ENCODE data around the gene ZNF548.
"Not testable (repeated sequence)": the region's sequence is repeated elsewhere in the genome, so short reads cannot be mapped to it uniquely, and the experiment has no call there.

The ZNF548 gene

GRCh38 chr19:57389730-57390598 is at the start of gene ZNF548:
Gene ZNF548, plus strand, starts transcription at chr19:57389854. Its CDS starts 246 bp downstream, at chr19:57390100.
- peak; percentile 98 for DNase-seq

- DNase-seq: no peak
Measured at GRCh38 chr19:57342582-57342981, 47.1 kb upstream of the ZNF548 start.

- no peak for DNase-seq
Measured at GRCh38 chr19:57348136-57348535, 41.5 kb upstream of the ZNF548 start.

GRCh38 chr19:57350877-57351805 is 38.5 kb upstream of the ZNF548 start, which contains the start of gene ZNF304:
Gene ZNF304, plus strand, starts transcription at chr19:57351271. Its CDS starts 394 bp downstream, at chr19:57351665.
- peak; percentile 86 for DNase-seq

GRCh38 chr19:57351867-57352266 is 37.8 kb upstream of the ZNF548 start:
- no peak for DNase-seq

- DNase-seq: no peak
Measured at GRCh38 chr19:57355916-57356315, 33.7 kb upstream of the ZNF548 start.

- DNase-seq: no peak
Measured at GRCh38 chr19:57357406-57357805, 32.2 kb upstream of the ZNF548 start.

- DNase-seq: no peak
Measured at GRCh38 chr19:57359300-57359699, 30.4 kb upstream of the ZNF548 start.

GRCh38 chr19:57362419-57362818 is 27.2 kb upstream of the ZNF548 start:
- no peak for DNase-seq

- DNase-seq: peak; percentile 97
Measured at GRCh38 chr19:57362997-57363687, 26.5 kb upstream of the ZNF548 start, which contains the start of the genes TRAPPC2B and ZNF547. Gene TRAPPC2B, plus strand, starts transcription at chr19:57363551. Its CDS starts 1,283 bp downstream, at chr19:57364834. Gene ZNF547, plus strand, starts transcription at chr19:57363551. Its CDS starts 5,005 bp downstream, at chr19:57368556.

- DNase-seq: no peak
Measured at GRCh38 chr19:57363688-57364181, 25.9 kb upstream of the ZNF548 start.

GRCh38 chr19:57366776-57367175 is 22.9 kb upstream of the ZNF548 start:
- DNase-seq: no peak

- no peak for DNase-seq
Measured at GRCh38 chr19:57374179-57374578, 15.5 kb upstream of the ZNF548 start.

- DNase-seq: not testable (repeated sequence)
Measured at GRCh38 chr19:57374647-57375046, 15.0 kb upstream of the ZNF548 start.

- DNase-seq: no peak
Measured at GRCh38 chr19:57376151-57376550, 13.5 kb upstream of the ZNF548 start.

- DNase-seq: no peak
Measured at GRCh38 chr19:57377498-57378146, 12.0 kb upstream of the ZNF548 start.

- no peak for DNase-seq
Measured at GRCh38 chr19:57380923-57381322, 8.7 kb upstream of the ZNF548 start.

GRCh38 chr19:57382806-57383488 is 6.7 kb upstream of the ZNF548 start:
- no peak for DNase-seq

- no peak for DNase-seq
Measured at GRCh38 chr19:57389194-57389729, 392 bp upstream of the ZNF548 start.

- DNase-seq: no peak
Measured at GRCh38 chr19:57395710-57396109, 6.1 kb downstream of the ZNF548 start.

- DNase-seq: no peak
Measured at GRCh38 chr19:57398868-57399267, 9.2 kb downstream of the ZNF548 start.

Data from activated CD8-positive, alpha-beta memory T cell treated with anti-CD3 and anti-CD28 coated beads, Interleukin-2, amount 50 U/mL, for 48 hours (primary cell).